HUES64 (cell line): Measurements from ENCODE around the gene MYO1E.

Experiments
- H3K27ac ChIP-seq: 2 replicates; pipeline ENCODE4 v1.7.0; 2013; ENCODE audit warnings: low read depth, low read length, inconsistent platforms
- H3K27me3 ChIP-seq: 2 replicates; pipeline ENCODE4 v1.6.1; 2013; ENCODE audit warnings: mild to moderate bottlenecking, low read length; ENCODE audit not compliant: insufficient read depth
- H3K36me3 ChIP-seq: 2 replicates; pipeline ENCODE4 v1.6.1; 2013; ENCODE audit warnings: mild to moderate bottlenecking, low read length; ENCODE audit not compliant: insufficient read depth
- H3K4me1 ChIP-seq: 2 replicates; pipeline ENCODE4 v1.6.1; 2013; ENCODE audit warnings: mild to moderate bottlenecking, low read length, moderate library complexity; ENCODE audit not compliant: insufficient read depth
- H3K4me3 ChIP-seq: 2 replicates; pipeline ENCODE4 v1.5.1; 2013; ENCODE audit warnings: mild to moderate bottlenecking, low read length, moderate library complexity
- H3K9ac ChIP-seq: 2 replicates; pipeline ENCODE4 v1.6.1; 2013; ENCODE audit warnings: mild to moderate bottlenecking, low read depth, low read length
- H3K9me3 ChIP-seq: 2 replicates; pipeline ENCODE4 v1.6.1; 2013; ENCODE audit warnings: low read depth, low read length; ENCODE audit not compliant: insufficient read depth
- WGBS: fragments of 150-250, 120-280 bp; methylation state at CpG from one replicate; pipeline ENCODE4 v1.1.7; 2013; ENCODE audit warnings: missing lambda C conversion rate; 5-methylcytosine and 5-hydroxymethylcytosine counted together

MYO1E gene

GRCh38 chr15:59223736-59224135, 148.9 kb downstream of the MYO1E start:
- WGBS: 91% methylated on average over 3 of the region's 3 CpGs

GRCh38 chr15:59222906-59223550, 149.6 kb downstream of the MYO1E start:
- Histone ChIP-seq H3K4me3 (no peak overlapping the region), H3K27ac (no peak overlapping the region), H3K9ac (no peak overlapping the region), H3K27me3 (no peaks in the 10 kb centered on the region), H3K4me1 (no peaks in the 10 kb centered on the region), H3K36me3 (peaks cover 79% of the 10 kb centered on the region), H3K9me3 (no peaks in the 10 kb centered on the region)
- WGBS: 92% methylated on average over 11 of the region's 11 CpGs

More at GRCh38 chr15:59223736-59224135, 148.9 kb downstream of the MYO1E start:
- no peaks in the 10 kb centered on the region for H3K4me1 ChIP-seq
- H3K4me3 ChIP-seq: no peak overlapping the region
- no peaks in the 10 kb centered on the region for H3K9me3 ChIP-seq
- H3K27ac ChIP-seq: no peak overlapping the region
- H3K9ac ChIP-seq: no peak overlapping the region
- peaks cover 72% of the 10 kb centered on the region for H3K36me3 ChIP-seq
- no peaks in the 10 kb centered on the region for H3K27me3 ChIP-seq

GRCh38 chr15:59221511-59222505, 150.9 kb downstream of the MYO1E start:
- Histone ChIP-seq H3K4me3 (no peak overlapping the region), H3K4me1 (no peaks in the 10 kb centered on the region), H3K36me3 (peaks cover 86% of the 10 kb centered on the region), H3K9ac (no peak overlapping the region), H3K27ac (no peak overlapping the region), H3K9me3 (no peaks in the 10 kb centered on the region), H3K27me3 (no peaks in the 10 kb centered on the region)
- WGBS: 91% methylated on average over 4 of the region's 5 CpGs

GRCh38 chr15:59218710-59219109, 154.0 kb downstream of the MYO1E start:
- no peak overlapping the region for H3K9ac ChIP-seq
- H3K4me3 ChIP-seq: no peak overlapping the region
- no peaks in the 10 kb centered on the region for H3K27me3 ChIP-seq
- no peaks in the 10 kb centered on the region for H3K4me1 ChIP-seq
- WGBS: 94% methylated on average over 3 of the region's 3 CpGs
- no peaks in the 10 kb centered on the region for H3K9me3 ChIP-seq
- no peak overlapping the region for H3K27ac ChIP-seq
- peaks cover 91% of the 10 kb centered on the region for H3K36me3 ChIP-seq

GRCh38 chr15:59217876-59218498, 154.7 kb downstream of the MYO1E start:
- WGBS: 95% methylated on average over 14 of the region's 14 CpGs
- no peaks in the 10 kb centered on the region for H3K4me1 ChIP-seq
- no peak overlapping the region for H3K27ac ChIP-seq

GRCh38 chr15:59216911-59217310, 155.8 kb downstream of the MYO1E start:
- Histone ChIP-seq H3K36me3 (peaks cover 81% of the 10 kb centered on the region), H3K9ac (no peak overlapping the region), H3K27me3 (no peaks in the 10 kb centered on the region), H3K9me3 (no peaks in the 10 kb centered on the region), H3K4me1 (no peaks in the 10 kb centered on the region), H3K27ac (no peak overlapping the region), H3K4me3 (no peak overlapping the region)
- WGBS: over 99% methylated on average over 4 of the region's 5 CpGs

More at GRCh38 chr15:59217876-59218498, 154.7 kb downstream of the MYO1E start:
- Histone ChIP-seq H3K9ac (no peak overlapping the region), H3K27me3 (no peaks in the 10 kb centered on the region), H3K4me3 (no peak overlapping the region), H3K9me3 (no peaks in the 10 kb centered on the region), H3K36me3 (peaks cover 88% of the 10 kb centered on the region)

GRCh38 chr15:59210186-59210585, 162.5 kb downstream of the MYO1E start:
- Histone ChIP-seq H3K36me3 (peaks cover 80% of the 10 kb centered on the region), H3K9ac (no peak overlapping the region), H3K4me1 (no peaks in the 10 kb centered on the region), H3K4me3 (no peak overlapping the region), H3K9me3 (no peaks in the 10 kb centered on the region), H3K27me3 (no peaks in the 10 kb centered on the region), H3K27ac (no peak overlapping the region)
- WGBS: 96% methylated on average over 2 of the region's 2 CpGs

GRCh38 chr15:59208613-59209249, 163.9 kb downstream of the MYO1E start:
- peaks cover 80% of the 10 kb centered on the region for H3K36me3 ChIP-seq
- H3K9me3 ChIP-seq: no peaks in the 10 kb centered on the region
- WGBS: 98% methylated on average over 7 of the region's 7 CpGs
- no peak overlapping the region for H3K9ac ChIP-seq
- no peaks in the 10 kb centered on the region for H3K4me1 ChIP-seq
- no peak overlapping the region for H3K4me3 ChIP-seq
- H3K27me3 ChIP-seq: no peaks in the 10 kb centered on the region
- H3K27ac ChIP-seq: no peak overlapping the region

- no peak within 1 kb of the TSS for H3K9ac ChIP-seq
- WGBS: 97% methylated on average over 30 of the region's 30 CpGs
- no peaks in the 10 kb centered on the region for H3K9me3 ChIP-seq
- H3K36me3 ChIP-seq: peaks cover 89% of the 10 kb centered on the region
- H3K27me3 ChIP-seq: no peaks in the 10 kb centered on the region
- no peak within 1 kb of the TSS for H3K4me3 ChIP-seq
- no peaks in the 10 kb centered on the region for H3K4me1 ChIP-seq
- no peak within 1 kb of the TSS for H3K27ac ChIP-seq
These were observed 166.0 kb downstream of the MYO1E start, which contains the start of gene LDHAL6B for GRCh38 chr15:59206623-59207183. TSS of gene LDHAL6B (plus strand) at chr15:59206843. CDS start at chr15:59206941, 98 bp downstream.

GRCh38 chr15:59205839-59206622, 166.6 kb downstream of the MYO1E start:
- 88% methylated on average over 9 of the region's 9 CpGs for WGBS
- Histone ChIP-seq H3K4me3 (no peak overlapping the region), H3K27ac (no peak overlapping the region), H3K4me1 (no peaks in the 10 kb centered on the region), H3K27me3 (no peaks in the 10 kb centered on the region), H3K9me3 (no peaks in the 10 kb centered on the region), H3K9ac (no peak overlapping the region), H3K36me3 (peaks cover 89% of the 10 kb centered on the region)
